NB4 (cell line): ENCODE data around the gene PKNOX2.

ENCODE experiments used
- MYC ChIP-seq: IDR thresholded peaks from 2 replicates; pipeline ENCODE4 v1.6.1; 2011; ENCODE audit warnings: low read depth, low read length
- POLR2A ChIP-seq: IDR thresholded peaks from 2 replicates; pipeline ENCODE4 v1.6.1; 2011; ENCODE audit warnings: mild to moderate bottlenecking; ENCODE audit not compliant: insufficient read length; ENCODE audit errors: extremely low read depth
- TF ChIP-seq, protein P1 (sequence below): IDR thresholded peaks from one replicate; pipeline ENCODE4 v1.5.1; 2012; ENCODE audit warnings: low read depth, low read length

DNA sequence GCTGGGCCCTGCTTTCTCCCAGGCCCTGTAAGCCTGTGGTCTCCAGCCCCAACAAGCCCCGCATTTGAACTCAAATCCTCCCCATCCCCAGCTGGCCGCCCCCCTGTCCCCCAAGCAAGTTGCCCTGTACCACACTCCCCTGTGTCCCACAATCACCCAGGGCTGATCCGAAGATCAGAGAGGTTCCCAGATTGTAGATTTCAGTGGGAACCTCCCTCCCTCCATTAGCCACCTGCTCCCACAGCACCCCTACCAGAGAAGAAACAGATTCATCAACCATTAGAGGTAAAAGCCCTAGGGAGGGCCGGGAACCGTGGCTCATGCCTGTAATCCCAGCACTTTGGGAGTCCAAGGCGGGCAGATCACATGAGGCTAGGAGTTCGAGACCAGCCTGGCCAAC, 224.1 kb downstream of the PKNOX2 start:
- TF ChIP-seq POLR2A = no peak
- TF ChIP-seq, protein P1, sequence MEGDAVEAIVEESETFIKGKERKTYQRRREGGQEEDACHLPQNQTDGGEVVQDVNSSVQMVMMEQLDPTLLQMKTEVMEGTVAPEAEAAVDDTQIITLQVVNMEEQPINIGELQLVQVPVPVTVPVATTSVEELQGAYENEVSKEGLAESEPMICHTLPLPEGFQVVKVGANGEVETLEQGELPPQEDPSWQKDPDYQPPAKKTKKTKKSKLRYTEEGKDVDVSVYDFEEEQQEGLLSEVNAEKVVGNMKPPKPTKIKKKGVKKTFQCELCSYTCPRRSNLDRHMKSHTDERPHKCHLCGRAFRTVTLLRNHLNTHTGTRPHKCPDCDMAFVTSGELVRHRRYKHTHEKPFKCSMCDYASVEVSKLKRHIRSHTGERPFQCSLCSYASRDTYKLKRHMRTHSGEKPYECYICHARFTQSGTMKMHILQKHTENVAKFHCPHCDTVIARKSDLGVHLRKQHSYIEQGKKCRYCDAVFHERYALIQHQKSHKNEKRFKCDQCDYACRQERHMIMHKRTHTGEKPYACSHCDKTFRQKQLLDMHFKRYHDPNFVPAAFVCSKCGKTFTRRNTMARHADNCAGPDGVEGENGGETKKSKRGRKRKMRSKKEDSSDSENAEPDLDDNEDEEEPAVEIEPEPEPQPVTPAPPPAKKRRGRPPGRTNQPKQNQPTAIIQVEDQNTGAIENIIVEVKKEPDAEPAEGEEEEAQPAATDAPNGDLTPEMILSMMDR = no peak
- TF ChIP-seq MYC = no peak
